GM19438 (cell line): ENCODE measurements around the gene COL4A2.
"Not testable (repeated sequence)": the region's sequence is repeated elsewhere in the genome, so short reads cannot be mapped to it uniquely, and the experiment has no call there.

Source experiments
- ATAC-seq: cut with Tn5 transposase; IDR thresholded peaks from one replicate; pipeline ENCODE4 v1.9.1; 2021; ENCODE audit warnings: low read depth; ENCODE audit not compliant: unreplicated experiment

COL4A2 gene

GRCh38 chr13:110374431-110375370 lies 67.6 kb downstream of the COL4A2 start:
- ATAC-seq = no peak

DNA sequence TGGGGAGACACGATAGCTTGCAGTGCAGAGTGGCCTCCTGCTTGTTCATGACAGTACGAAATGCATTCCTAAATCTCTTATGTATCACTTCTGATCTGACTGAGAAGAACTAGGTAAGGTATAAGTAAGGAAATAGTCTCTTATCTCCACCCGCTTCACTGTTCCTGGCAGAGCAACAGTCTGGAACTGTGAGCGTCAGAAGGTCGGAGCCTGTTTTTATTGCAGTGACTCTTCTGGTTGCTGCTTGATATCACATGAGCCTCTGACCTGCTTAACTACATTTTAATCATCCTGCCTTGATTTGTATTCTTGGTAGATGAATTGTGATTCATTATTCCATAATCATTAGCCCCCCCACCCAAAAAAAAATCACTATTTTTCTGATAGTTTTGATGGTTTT lies 69.0 kb downstream of the COL4A2 start:
- ATAC-seq = no peak

DNA sequence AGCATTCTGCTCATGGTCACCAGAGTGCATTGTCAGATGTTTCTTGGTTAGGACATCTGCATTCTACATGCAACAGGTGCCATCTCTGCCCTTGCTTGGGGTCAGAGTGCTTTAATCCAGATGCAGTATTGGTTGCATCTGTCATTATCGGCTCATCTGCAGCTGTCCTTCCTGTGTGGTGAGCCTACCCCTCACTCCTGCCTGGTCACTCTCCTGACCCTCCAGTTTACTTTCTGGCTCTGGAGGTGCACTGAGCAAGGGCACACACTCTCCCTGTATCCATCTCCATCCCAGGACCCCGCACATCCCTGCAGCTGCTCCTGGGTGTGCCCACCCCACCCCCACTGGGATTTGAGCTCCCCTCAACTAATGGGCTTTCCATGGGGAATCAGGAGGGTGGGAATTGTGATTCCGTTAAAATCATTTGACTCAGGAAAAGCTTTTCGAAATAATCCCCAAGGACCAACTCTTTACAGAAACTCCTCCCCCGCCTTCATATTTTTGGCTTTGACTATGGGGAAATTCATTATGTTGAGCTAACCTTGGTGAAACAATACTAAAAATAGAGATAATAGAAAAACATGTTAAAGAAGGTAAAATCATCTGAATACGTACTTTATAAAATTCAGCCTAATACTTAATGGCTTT lies 70.2 kb downstream of the COL4A2 start:
- no peak for ATAC-seq

- no peak for ATAC-seq
Measured at GRCh38 chr13:110377826-110378201, 70.7 kb downstream of the COL4A2 start.

- no peak for ATAC-seq
Measured at GRCh38 chr13:110379358-110379757, 72.3 kb downstream of the COL4A2 start.

DNA sequence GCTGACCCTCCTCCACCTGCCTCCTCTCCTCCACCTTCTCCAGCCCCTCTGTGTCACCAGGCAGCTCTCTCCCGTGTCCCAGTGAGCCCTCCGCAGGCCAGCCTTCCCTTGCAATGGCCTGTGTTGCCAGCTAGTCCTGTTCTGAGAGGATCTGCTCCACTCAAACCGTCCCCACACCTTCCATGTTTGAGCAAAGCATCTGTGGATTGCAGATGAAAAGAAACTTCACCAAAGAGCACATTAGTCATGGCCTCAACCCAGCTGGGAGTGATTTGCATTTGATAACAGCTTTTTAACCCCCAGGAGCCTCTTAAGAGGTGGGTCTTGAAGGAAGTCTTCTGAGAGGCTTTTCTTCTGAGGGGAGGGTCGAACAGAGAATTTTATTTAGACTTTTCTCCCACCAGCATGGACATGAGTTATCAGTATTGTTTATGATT lies 72.8 kb downstream of the COL4A2 start:
- ATAC-seq = no peak

- ATAC-seq = no peak
Measured at GRCh38 chr13:110380359-110381028, 73.4 kb downstream of the COL4A2 start.

DNA sequence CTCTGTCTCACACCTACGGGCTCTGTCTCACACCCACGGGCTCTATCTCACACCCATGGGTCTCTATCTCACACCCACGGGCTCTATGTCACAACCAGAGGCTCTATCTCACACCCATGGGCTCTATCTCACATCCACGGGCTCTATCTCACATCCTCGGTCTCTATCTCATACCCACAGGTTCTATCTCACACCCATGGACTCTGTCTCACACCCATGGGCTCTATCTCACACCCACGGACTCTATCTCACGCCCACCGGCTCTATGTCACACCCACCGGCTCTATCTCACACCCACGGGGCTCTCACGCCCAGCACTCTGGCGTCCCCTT lies 73.9 kb downstream of the COL4A2 start:
- ATAC-seq = no peak

DNA sequence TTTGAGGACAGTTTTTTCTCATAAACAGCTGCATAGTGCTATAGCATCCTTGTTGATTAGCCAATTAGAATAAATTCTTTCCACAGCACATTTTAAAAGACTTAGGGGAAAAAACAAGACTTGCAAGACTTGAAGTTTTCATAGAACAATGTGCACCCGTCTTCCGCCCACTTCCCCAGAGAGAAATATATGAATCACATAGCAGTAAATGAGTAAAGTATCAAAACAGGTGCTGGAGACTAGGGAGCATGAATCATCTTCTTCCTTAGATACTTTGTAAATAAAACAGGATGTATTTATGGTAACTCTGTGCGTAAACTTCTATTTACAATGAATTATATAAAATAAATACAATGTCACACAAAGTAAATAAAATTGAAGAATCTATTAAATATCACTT lies 75.1 kb downstream of the COL4A2 start:
- ATAC-seq = no peak

DNA sequence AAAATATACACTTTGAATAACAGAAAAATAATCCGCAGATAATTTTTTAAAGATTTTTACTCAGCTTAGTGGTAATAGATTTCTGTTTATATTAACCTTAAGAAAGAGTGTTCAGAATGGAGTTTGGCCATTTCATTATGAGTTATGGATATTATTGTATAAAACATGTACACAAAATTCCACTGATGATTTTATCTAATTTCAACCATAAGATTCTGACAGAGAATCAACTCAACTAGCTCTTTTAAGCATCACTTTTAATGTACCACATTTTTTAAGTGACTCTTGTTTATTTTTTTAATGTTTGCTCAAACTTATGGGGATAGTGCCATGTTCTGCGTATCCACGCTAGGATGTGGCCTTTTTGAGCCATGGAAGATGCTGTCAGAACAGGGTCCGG lies 75.7 kb downstream of the COL4A2 start:
- ATAC-seq = no peak

- peak; percentile 99 for ATAC-seq
Measured at GRCh38 chr13:110387451-110388107, 80.5 kb downstream of the COL4A2 start.

GRCh38 chr13:110388108-110388943 lies 81.2 kb downstream of the COL4A2 start:
- ATAC-seq = no peak

GRCh38 chr13:110390567-110390966 lies 83.5 kb downstream of the COL4A2 start:
- no peak for ATAC-seq

GRCh38 chr13:110391273-110391672 lies 84.2 kb downstream of the COL4A2 start:
- no peak for ATAC-seq

GRCh38 chr13:110392510-110393240 lies 85.6 kb downstream of the COL4A2 start:
- ATAC-seq = no peak

DNA sequence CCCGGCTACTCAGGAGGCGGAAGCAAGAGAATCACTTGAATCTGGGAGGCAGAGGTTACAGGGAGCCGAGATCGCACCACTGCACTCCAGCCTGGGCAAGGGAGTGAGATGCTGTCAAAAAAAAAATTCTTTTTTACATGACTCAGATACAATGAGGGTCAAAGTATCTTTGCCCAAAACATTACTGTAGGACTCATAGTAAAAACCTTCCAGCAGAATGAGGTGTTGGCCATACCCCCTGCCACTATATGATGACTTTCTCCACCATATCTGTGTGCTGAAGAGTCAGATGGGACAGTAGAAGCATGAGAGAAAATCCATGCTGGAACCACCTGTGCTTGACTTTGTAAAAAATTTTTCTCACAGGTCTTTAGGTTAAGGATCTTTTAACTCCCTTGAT lies 86.7 kb downstream of the COL4A2 start:
- no peak for ATAC-seq

DNA sequence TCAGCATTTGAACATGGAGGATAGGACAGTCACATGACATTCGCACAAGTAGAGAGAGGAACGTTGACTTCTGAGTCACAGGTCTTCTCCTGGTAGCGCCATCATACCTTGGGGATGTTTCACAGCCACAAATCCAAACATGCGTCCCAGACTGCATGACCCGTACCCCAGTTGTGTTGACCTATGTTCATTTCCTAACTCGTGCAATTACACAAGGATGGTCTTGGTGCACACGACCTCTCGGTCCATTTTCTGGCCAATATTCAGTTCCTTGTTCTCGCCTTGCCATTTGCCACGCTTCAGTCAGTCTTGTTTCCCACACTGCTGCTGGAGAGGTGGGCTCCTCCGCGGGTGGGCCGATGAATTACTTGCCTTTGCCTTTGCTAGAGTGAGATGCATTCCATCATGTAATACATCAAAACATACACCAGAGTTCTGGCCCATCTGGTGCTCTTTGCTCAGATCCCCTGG lies 87.3 kb downstream of the COL4A2 start:
- ATAC-seq = no peak

DNA sequence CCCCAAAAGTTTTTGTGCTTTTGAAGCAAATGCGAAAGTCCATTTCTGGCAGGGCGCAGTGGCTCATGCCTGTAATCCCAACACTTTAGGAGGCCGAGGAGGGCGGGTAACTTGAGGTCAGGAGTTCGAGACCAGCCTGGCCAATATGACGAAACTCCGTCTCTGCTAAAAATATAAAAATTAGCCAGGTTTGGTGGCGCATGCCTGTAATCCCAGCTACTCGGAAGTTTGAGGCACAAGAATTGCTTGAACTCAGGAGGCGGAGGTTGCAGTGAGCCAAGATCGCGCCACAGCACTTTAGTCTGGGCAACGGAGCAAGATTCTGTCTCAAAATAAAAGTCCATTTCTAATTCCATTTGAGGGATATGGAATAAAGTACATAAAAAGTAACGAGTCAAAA lies 88.5 kb downstream of the COL4A2 start:
- not testable (repeated sequence) for ATAC-seq

DNA sequence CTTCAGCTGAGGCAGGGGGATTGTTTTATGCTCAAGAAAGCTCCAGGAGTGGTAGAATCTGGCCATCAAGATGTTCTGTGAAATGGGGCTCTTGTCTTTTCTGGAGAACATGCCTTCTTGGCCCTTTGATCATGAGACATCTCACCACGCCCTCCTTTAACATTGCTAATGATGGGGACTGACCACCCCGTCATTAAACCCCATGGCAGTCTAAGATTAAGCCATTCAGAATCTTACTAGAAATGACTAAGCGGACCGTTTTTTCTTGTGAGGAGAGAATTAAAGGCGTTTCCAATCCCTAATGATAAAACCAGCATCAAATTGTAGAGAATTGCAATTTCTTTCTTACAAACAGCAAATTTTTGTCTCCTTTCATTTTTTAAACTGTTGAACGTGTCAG lies 89.4 kb downstream of the COL4A2 start:
- ATAC-seq = no peak
